IMR-90 (cell line): Measurements from ENCODE around the gene GUCD1. TPM values are rescaled to one million over a fixed set of nuclear protein-coding genes. Genes with fewer than 3 reads are reported as not detected.

ENCODE experiments used
- ATAC-seq: fragments of 200-7000 bp; cut with Tn5 transposase; 2 replicates; pipeline ENCODE4 v1.9.1; 2020; ENCODE audit warnings: low read depth, mild to moderate bottlenecking, moderate library complexity
- BruUV-seq: library from RNA; stranded (reverse); fragments of 400-500 nt; replicated peaks from 2 replicates; lab custom pipeline; 2021; lab: Mats Ljungman, UMichigan
- CTCF ChIA-PET: fragments of 300-600 bp; formaldehyde crosslinking; extraction: SDS; loops from one replicate; lab custom pipeline; 2021; ENCODE audit warnings: antibody characterized with exemption; lab: Yijun Ruan, JAX
- POLR2A ChIA-PET: fragments of 300-600 bp; sonication (Branson Sonifier 250); formaldehyde crosslinking; loops from one replicate; lab custom pipeline; 2022; ENCODE audit warnings: antibody characterized with exemption; ENCODE audit not compliant: unreplicated experiment; lab: Charles Lee
- DNase-seq: peaks from one replicate; pipeline ENCODE4 v3.0.0; 2013
- H2AFZ ChIP-seq: replicated peaks from 2 replicates; pipeline ENCODE3; 2013; ENCODE audit warnings: low read length, mild to moderate bottlenecking; ENCODE audit not compliant: poor library complexity
- H2AK5ac ChIP-seq: 2 replicates; pipeline ENCODE4 v1.6.1; 2013; ENCODE audit warnings: low read depth, low read length, inconsistent platforms
- H2AK9ac ChIP-seq: replicated peaks from 2 replicates; pipeline ENCODE3; 2013; ENCODE audit warnings: mild to moderate bottlenecking, low read depth, low read length, moderate library complexity; ENCODE audit not compliant: poor library complexity
- H2BK120ac ChIP-seq: 2 replicates; pipeline ENCODE4 v1.6.1; 2013; ENCODE audit warnings: low read depth, low read length, inconsistent platforms
- H2BK15ac ChIP-seq: 3 replicates; pipeline ENCODE4 v1.6.1; 2013; ENCODE audit warnings: low read depth, low read length, inconsistent platforms
- H2BK20ac ChIP-seq: 2 replicates; pipeline ENCODE4 v1.6.1; 2013; ENCODE audit warnings: low read depth, mild to moderate bottlenecking, inconsistent platforms, low read length, moderate library complexity
- H2BK5ac ChIP-seq: 2 replicates; pipeline ENCODE4 v1.6.1; 2013; ENCODE audit warnings: mild to moderate bottlenecking, low read depth, low read length, inconsistent platforms; ENCODE audit not compliant: poor library complexity, severe bottlenecking
- H3K14ac ChIP-seq: replicated peaks from 2 replicates; pipeline ENCODE4 v1.6.1; 2013; ENCODE audit warnings: low read depth, low read length, inconsistent platforms
- H3K18ac ChIP-seq: 2 replicates; pipeline ENCODE4 v1.6.1; 2013; ENCODE audit warnings: low read depth, low read length, control low read depth
- H3K23ac ChIP-seq: 2 replicates; pipeline ENCODE4 v1.6.1; 2013; ENCODE audit warnings: low read depth, low read length, inconsistent platforms
- H3K27ac ChIP-seq: 2 replicates; pipeline ENCODE4 v1.5.1; 2013; ENCODE audit warnings: mild to moderate bottlenecking, control low read depth, low read length; ENCODE audit not compliant: insufficient read depth
- H3K27me3 ChIP-seq: 2 replicates; pipeline ENCODE4 v1.6.1; 2013; ENCODE audit warnings: low read length; ENCODE audit not compliant: control insufficient read depth, insufficient read depth
- H3K36me3 ChIP-seq: 2 replicates; pipeline ENCODE4 v1.6.1; 2013; ENCODE audit warnings: low read length, mixed read lengths; ENCODE audit not compliant: control insufficient read depth, insufficient read depth
- H3K4ac ChIP-seq: 2 replicates; pipeline ENCODE4 v1.6.1; 2013; ENCODE audit warnings: low read depth, low read length, inconsistent platforms
- H3K4me1 ChIP-seq: 2 replicates; pipeline ENCODE4 v1.6.1; 2013; ENCODE audit warnings: low read length, mixed read lengths; ENCODE audit not compliant: control insufficient read depth, insufficient read depth
- H3K4me2 ChIP-seq: 2 replicates; pipeline ENCODE4 v1.6.1; 2013; ENCODE audit warnings: low read depth, mild to moderate bottlenecking, control low read depth, low read length, moderate library complexity
- H3K4me3 ChIP-seq: 2 replicates; pipeline ENCODE4 v1.5.1; 2013; ENCODE audit warnings: low read depth, mild to moderate bottlenecking, control low read depth, low read length, moderate library complexity; ENCODE audit not compliant: insufficient read depth
- H3K56ac ChIP-seq: 2 replicates; pipeline ENCODE4 v1.6.1; 2013; ENCODE audit warnings: low read length, inconsistent platforms; ENCODE audit not compliant: insufficient read depth; ENCODE audit errors: extremely low read depth
- H3K79me1 ChIP-seq, 2 experiments: 2 replicates each; pipeline ENCODE4 v1.6.1; 2013; ENCODE audit warnings: low read length in 2 of 2, inconsistent platforms in 1 of 2, low read depth in 1 of 2
- H3K9ac ChIP-seq: 2 replicates; pipeline ENCODE4 v1.6.1; 2013; ENCODE audit warnings: low read depth, low read length, control low read depth
- H3K9me1 ChIP-seq: 2 replicates; pipeline ENCODE4 v1.6.1; 2013; ENCODE audit warnings: low read length, inconsistent platforms; ENCODE audit not compliant: insufficient read depth
- H3K9me3 ChIP-seq: 2 replicates; pipeline ENCODE4 v1.6.1; 2013; ENCODE audit warnings: low read length; ENCODE audit not compliant: control insufficient read depth, insufficient read depth
- H4K20me1 ChIP-seq: 2 replicates; pipeline ENCODE4 v1.6.1; 2013; ENCODE audit warnings: low read length, inconsistent platforms; ENCODE audit not compliant: insufficient read depth
- H4K5ac ChIP-seq: 2 replicates; pipeline ENCODE4 v1.6.1; 2013; ENCODE audit warnings: mild to moderate bottlenecking, low read depth, low read length, control low read depth
- H4K8ac ChIP-seq, 2 experiments: 2 replicates each; pipeline ENCODE4 v1.6.1; 2013; ENCODE audit warnings: low read depth in 2 of 2, low read length in 2 of 2, control low read depth in 1 of 2, inconsistent platforms in 1 of 2
- H4K91ac ChIP-seq: 2 replicates; pipeline ENCODE4 v1.6.1; 2013; ENCODE audit warnings: low read depth, low read length, inconsistent platforms; ENCODE audit not compliant: insufficient read depth
- BHLHE40 ChIP-seq: fragments of 150-350 bp; IDR thresholded peaks from 2 replicates; pipeline ENCODE4 v1.6.1; 2016; ENCODE audit warnings: mild to moderate bottlenecking, low read depth, low read length
- CEBPB ChIP-seq: IDR thresholded peaks from 2 replicates; pipeline ENCODE4 v1.6.1; 2012; ENCODE audit warnings: low read depth, low read length, improper control_type of control experiment
- MAFK ChIP-seq: IDR thresholded peaks from 2 replicates; pipeline ENCODE4 v1.6.1; 2012; ENCODE audit warnings: low read depth, low read length, improper control_type of control experiment
- MAZ ChIP-seq: IDR thresholded peaks from 2 replicates; pipeline ENCODE4 v1.6.1; 2012; ENCODE audit warnings: low read depth, mild to moderate bottlenecking, low read length, improper control_type of control experiment, moderate library complexity, borderline replicate concordance
- MXI1 ChIP-seq: IDR thresholded peaks from 2 replicates; pipeline ENCODE4 v1.6.1; 2012; ENCODE audit warnings: low read depth, mild to moderate bottlenecking, low read length, moderate library complexity, borderline replicate concordance
- NFE2L2 ChIP-seq: fragments of 150-350 bp; IDR thresholded peaks from 2 replicates; pipeline ENCODE4 v1.6.1; 2016; ENCODE audit warnings: low read depth, mild to moderate bottlenecking, low read length
- WGBS, 2 experiments: methylation state at CpG; one replicate each; pipeline versions ENCODE4 v1.1.5 to v1.1.7; 2013; ENCODE audit warnings: missing lambda C conversion rate in 2 of 2; ENCODE audit not compliant: insufficient read length in 1 of 2; ENCODE audit errors: extremely low coverage in 2 of 2; 5-methylcytosine and 5-hydroxymethylcytosine counted together
- dilution Hi-C: fragments of 300-500 bp; cut with HindIII; formaldehyde crosslinking; loops from one replicate; pipeline ENCODE4 v1.14.3; 2018; ENCODE audit warnings: low sequenced_read_pairs; ENCODE audit not compliant: unreplicated experiment
- in situ Hi-C: fragments of 300-500 bp; cut with MboI; formaldehyde crosslinking; loops from 3 replicates; pipeline ENCODE4 v1.14.3; 2019; ENCODE audit warnings: low sequenced_read_pairs, inconsistent platforms, mixed read lengths
- intact Hi-C: fragments of 100-400 bp; cut with micrococcal nuclease; formaldehyde crosslinking; loops from 2 replicates; pipeline ENCODE4 v1.10.0; 2022
- polyA plus RNA-seq, 3 experiments: library from polyadenylated mRNA; depleted of rRNA; stranded (reverse); fragments of >200 nt; gene quantifications; 2 replicates each; pipeline ENCODE4 v1.2.3, GENCODE V29; 2012; ENCODE audit warnings: low replicate concordance in 1 of 3
- total RNA-seq: library from RNA; depleted of rRNA; stranded (reverse); fragments of >200 nt; gene quantifications from 2 replicates; pipeline ENCODE4 v1.2.3, GENCODE V29; 2012

Gene GUCD1
- total and polyA plus RNA-seq, 2 of the 4 experiments (the other 2 are of a cell fraction), result 97.6 to 143 TPM

DNA sequence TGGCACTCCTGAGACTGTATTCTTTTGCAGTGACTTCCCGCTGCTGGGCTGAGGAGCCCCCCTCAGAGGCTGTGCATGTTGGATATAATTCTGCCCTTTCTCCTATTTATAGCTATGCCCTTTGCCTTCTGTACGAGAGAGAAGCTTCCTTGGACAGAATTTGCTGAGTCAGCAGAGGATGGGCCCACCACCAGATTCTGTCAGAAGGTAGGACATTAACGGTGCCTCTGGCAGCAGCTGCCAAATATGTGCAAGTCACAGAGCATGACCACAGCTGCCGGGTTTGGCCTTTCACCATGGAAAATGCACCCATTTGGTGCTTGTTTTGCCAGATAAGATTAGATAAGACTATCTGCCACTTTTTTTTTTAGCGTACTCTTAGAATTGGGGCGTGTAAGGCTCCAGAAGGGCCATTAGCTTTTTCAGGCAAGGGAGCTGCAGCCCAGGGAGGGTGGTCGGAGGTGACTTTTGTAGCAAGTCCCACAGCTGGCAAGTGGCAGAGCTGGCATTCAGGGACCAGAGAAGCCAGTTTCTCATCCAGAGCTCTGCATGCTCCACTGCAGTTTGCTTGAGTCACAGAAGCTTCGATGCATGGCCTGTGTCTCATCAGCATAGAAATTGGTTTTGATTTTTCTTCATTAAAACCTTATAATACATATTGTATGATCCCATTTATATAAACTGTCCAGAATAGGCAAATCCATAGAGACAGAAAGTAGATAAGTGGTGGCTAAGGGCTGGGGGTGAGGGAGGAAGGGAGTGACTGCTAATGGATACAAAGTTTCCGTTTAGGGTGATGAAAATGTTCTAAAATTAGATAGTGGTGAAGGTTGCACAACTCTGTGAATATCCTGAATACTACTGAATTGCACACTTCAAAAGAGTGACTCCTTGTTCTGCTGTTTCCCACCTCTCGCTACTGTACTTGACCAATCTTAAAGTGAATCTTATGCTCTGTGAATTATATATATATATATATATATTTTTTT lies 44.0 kb downstream of the GUCD1 start:
- in situ Hi-C loops, result no loop called here
- Histone ChIP-seq H2AFZ (no peak overlapping the region), H3K79me1 (no peaks in the 10 kb centered on the region), H3K4me3 (no peak overlapping the region), H2AK9ac (no peak overlapping the region), H3K9ac (no peak overlapping the region), H3K4ac (no peak overlapping the region), H3K23ac (no peak overlapping the region), H3K9me1 (peaks cover 7% of the 10 kb centered on the region; the same call in 1 of the 2 replicates), H3K14ac (no peak overlapping the region), H2AK5ac (no peak overlapping the region), H2BK20ac (no peak overlapping the region), H3K56ac (no peak overlapping the region), H3K27me3 (peaks cover 6% of the 10 kb centered on the region; the same call in 1 of the 2 replicates), H3K4me1 (peaks cover 18% of the 10 kb centered on the region), H3K18ac (no peak overlapping the region), H3K9me3 (no peaks in the 10 kb centered on the region), H4K5ac (no peak overlapping the region), H4K8ac (no peak overlapping the region), H3K27ac (no peak overlapping the region), H2BK15ac (no peak overlapping the region; the same call in 2 of the 3 replicates), H3K4me2 (no peak overlapping the region; the same call in 1 of the 2 replicates), H4K20me1 (no peaks in the 10 kb centered on the region), H3K36me3 (no peaks in the 10 kb centered on the region), H4K91ac (no peak overlapping the region), H2BK5ac (no peak overlapping the region), H2BK120ac (no peak overlapping the region)
- DNase-seq (peak; percentile 68), ATAC-seq (peak; percentile 49)
- intact Hi-C loops, result no loop called here
- TF ChIP-seq NFE2L2 (peak; percentile 18; the same call in 1 of the 2 replicates), MAZ (peak; percentile 20; the same call in 1 of the 2 replicates), MAFK (peak; percentile 100), MXI1 (no peak), CEBPB (peak; percentile 97), BHLHE40 (peak; percentile 53)
- CTCF ChIA-PET, result interaction anchor here (0.7 kb wide), 1 partner anchor 1263 kb away, joined by 3 read pairs; no protein-coding TSS in a partner anchor
- no TSS peak for BruUV-seq
- dilution Hi-C loops, result no loop called here
- WGBS, 2 experiments, result 43% methylated on average over 3 of the region's 10 CpGs; no CpG with 5 or more reads in 1 of the 2 experiments
- POLR2A ChIA-PET, result no interaction called here
